Measurements from ENCODE around the gene TBC1D22B.

The TBC1D22B gene

DNA sequence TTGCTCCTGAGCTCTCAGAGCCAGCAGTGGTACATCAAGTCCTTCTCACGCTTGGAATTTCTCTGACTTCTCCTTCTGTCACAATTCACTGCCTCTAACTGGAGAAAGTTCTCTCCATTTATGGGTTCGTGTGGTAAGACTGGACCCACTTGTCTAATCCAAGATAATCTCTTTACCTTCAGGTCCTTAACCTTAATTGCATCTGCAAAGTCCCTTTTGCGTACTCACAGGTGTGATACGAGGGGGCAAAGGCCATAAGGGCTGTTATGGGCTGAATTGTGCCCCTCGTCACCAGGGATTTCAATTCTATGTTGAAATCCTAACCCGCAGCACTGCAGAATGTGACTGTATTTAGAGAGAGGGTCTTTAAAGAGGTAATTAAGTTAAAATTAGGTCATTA is 27.5 kb upstream of the TBC1D22B start:
- DNase-seq (ENCODE audit: low spot score) = no peak
- in situ Hi-C loops (cut with MboI; ENCODE audit: low pct_unique_long_range_greater_than_20kb, low sequenced_read_pairs, unreplicated experiment) = no loop called here
- TF ChIP-seq, protein P1, sequence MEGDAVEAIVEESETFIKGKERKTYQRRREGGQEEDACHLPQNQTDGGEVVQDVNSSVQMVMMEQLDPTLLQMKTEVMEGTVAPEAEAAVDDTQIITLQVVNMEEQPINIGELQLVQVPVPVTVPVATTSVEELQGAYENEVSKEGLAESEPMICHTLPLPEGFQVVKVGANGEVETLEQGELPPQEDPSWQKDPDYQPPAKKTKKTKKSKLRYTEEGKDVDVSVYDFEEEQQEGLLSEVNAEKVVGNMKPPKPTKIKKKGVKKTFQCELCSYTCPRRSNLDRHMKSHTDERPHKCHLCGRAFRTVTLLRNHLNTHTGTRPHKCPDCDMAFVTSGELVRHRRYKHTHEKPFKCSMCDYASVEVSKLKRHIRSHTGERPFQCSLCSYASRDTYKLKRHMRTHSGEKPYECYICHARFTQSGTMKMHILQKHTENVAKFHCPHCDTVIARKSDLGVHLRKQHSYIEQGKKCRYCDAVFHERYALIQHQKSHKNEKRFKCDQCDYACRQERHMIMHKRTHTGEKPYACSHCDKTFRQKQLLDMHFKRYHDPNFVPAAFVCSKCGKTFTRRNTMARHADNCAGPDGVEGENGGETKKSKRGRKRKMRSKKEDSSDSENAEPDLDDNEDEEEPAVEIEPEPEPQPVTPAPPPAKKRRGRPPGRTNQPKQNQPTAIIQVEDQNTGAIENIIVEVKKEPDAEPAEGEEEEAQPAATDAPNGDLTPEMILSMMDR (IDR thresholded peaks at IDR 0.05; ENCODE audit: extremely low read depth, insufficient read depth, missing control alignments) = no peak

GRCh38 chr6:37232430-37233017 is 25.0 kb upstream of the TBC1D22B start:
- TF ChIP-seq, protein P1 (IDR thresholded peaks at IDR 0.05; ENCODE audit: extremely low read depth, insufficient read depth, missing control alignments) = no peak
- DNase-seq (ENCODE audit: low spot score) = no peak
- in situ Hi-C loops (cut with MboI; ENCODE audit: low pct_unique_long_range_greater_than_20kb, low sequenced_read_pairs, unreplicated experiment) = no loop called here

GRCh38 chr6:37233541-37233940 is 24.0 kb upstream of the TBC1D22B start:
- in situ Hi-C loops (cut with MboI; ENCODE audit: low pct_unique_long_range_greater_than_20kb, low sequenced_read_pairs, unreplicated experiment) = no loop called here
- TF ChIP-seq, protein P1 (IDR thresholded peaks at IDR 0.05; ENCODE audit: extremely low read depth, insufficient read depth, missing control alignments) = no peak
- DNase-seq (ENCODE audit: low spot score) = no peak

DNA sequence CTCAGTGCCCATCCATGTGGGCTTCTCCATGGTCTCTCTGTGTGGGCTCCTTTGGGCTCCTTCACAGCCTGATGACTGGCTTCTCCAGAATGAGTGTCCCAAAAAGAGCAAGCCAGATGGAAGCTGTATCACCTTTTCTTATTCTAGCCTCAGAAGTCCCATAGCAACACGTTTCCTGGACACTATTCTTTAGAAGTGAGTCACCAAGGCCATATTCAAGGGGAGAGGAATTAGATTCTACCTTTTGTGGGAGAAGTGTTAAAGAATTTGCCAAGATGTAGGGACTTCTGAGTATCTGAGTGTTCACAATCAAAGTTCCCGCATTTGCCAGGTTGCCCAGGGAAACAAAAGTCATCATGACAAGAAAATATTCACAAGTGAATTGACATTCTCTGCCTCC is 20.7 kb upstream of the TBC1D22B start:
- in situ Hi-C loops (cut with MboI; ENCODE audit: low pct_unique_long_range_greater_than_20kb, low sequenced_read_pairs, unreplicated experiment) = no loop called here
- TF ChIP-seq, protein P1 (IDR thresholded peaks at IDR 0.05; ENCODE audit: extremely low read depth, insufficient read depth, missing control alignments) = no peak
- DNase-seq (ENCODE audit: low spot score) = no peak

DNA sequence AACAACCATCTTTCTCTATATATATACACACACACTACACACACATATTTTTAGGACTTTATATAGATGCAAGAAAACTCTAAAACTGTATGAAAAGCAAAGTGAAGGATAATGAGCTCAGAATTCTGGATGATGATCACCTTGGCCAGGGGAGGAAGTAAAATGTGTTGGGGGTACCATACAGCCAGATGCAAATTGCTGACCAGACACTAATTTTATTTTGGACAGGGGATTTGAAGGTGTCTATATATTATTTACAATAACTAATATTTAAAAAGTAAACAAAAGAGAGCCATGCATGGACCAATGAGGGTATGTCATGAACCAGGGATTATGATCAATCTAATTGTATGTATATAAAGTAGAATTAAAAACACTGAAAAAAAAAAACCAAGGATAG is 19.8 kb upstream of the TBC1D22B start:
- no peak for DNase-seq (ENCODE audit: low spot score)
- in situ Hi-C loops (cut with MboI; ENCODE audit: low pct_unique_long_range_greater_than_20kb, low sequenced_read_pairs, unreplicated experiment) = no loop called here
- TF ChIP-seq, protein P1 (IDR thresholded peaks at IDR 0.05; ENCODE audit: extremely low read depth, insufficient read depth, missing control alignments) = no peak

- TF ChIP-seq, protein P1 (IDR thresholded peaks at IDR 0.05; ENCODE audit: extremely low read depth, insufficient read depth, missing control alignments) = no peak
- in situ Hi-C loops (cut with MboI; ENCODE audit: low pct_unique_long_range_greater_than_20kb, low sequenced_read_pairs, unreplicated experiment) = no loop called here
- DNase-seq (ENCODE audit: low spot score) = no peak
These were observed 19.2 kb upstream of the TBC1D22B start for GRCh38 chr6:37238381-37238780.
